ENCODE results near the gene PSMB3.

DNA sequence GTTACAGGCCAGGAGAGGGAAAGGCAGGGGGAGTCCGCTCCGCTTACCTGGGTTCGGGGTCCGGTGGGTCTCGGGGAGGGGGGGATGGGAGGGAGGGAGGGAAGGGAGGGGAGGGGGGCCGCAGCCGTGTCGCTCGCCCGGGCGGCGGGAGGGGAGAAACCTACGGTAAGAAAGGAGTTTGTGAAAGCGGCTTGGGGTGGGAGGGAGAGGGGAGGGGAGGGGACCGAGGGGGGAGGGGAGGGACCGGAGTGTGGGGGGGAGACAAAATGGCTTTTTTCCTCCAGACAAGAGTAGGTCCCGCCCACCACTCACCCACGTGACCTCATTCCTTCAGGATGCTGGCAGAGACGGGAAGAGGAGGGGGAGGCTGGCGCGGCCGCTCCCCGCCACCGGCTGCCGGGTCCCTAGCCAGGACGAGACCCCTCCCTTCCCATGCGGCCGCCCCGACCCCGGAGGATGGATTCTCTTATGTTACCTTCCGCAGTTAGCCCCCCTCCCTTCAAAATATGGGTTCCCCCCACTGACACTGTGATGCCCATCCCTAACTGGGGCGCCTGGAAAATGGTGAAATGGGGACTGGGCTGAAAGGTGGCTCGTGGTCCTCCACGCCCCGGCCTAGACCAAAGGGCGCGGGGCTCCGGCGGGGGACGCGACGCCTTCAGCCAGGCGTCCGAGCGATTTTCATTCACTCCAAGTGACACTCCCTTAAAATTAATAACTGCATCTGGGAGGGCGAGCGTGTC, 4.2 kb upstream of the PSMB3 start, which contains the start of gene PCGF2:
- TF ChIP-seq, protein P1, sequence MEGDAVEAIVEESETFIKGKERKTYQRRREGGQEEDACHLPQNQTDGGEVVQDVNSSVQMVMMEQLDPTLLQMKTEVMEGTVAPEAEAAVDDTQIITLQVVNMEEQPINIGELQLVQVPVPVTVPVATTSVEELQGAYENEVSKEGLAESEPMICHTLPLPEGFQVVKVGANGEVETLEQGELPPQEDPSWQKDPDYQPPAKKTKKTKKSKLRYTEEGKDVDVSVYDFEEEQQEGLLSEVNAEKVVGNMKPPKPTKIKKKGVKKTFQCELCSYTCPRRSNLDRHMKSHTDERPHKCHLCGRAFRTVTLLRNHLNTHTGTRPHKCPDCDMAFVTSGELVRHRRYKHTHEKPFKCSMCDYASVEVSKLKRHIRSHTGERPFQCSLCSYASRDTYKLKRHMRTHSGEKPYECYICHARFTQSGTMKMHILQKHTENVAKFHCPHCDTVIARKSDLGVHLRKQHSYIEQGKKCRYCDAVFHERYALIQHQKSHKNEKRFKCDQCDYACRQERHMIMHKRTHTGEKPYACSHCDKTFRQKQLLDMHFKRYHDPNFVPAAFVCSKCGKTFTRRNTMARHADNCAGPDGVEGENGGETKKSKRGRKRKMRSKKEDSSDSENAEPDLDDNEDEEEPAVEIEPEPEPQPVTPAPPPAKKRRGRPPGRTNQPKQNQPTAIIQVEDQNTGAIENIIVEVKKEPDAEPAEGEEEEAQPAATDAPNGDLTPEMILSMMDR (IDR thresholded peaks at IDR 0.05; ENCODE audit: low read length) = no peak
- TF ChIP-seq EZH2 (IDR thresholded peaks at IDR 0.05; ENCODE audit: borderline replicate concordance, low read length) = no peak

All from OCI-LY1 (cell line).